IMR-90 (cell line): ENCODE results near the gene CDK5. TPM values are rescaled to one million over a fixed set of nuclear protein-coding genes. Genes with fewer than 3 reads are reported as not detected.

Experiments used
- ATAC-seq: fragments of 200-7000 bp; cut with Tn5 transposase; 2 replicates; pipeline ENCODE4 v1.9.1; 2020; ENCODE audit warnings: low read depth, mild to moderate bottlenecking, moderate library complexity
- BruUV-seq: library from RNA; stranded (reverse); fragments of 400-500 nt; replicated peaks from 2 replicates; lab custom pipeline; 2021; lab: Mats Ljungman, UMichigan
- CTCF ChIA-PET: fragments of 300-600 bp; formaldehyde crosslinking; extraction: SDS; loops from one replicate; lab custom pipeline; 2021; ENCODE audit warnings: antibody characterized with exemption; lab: Yijun Ruan, JAX
- POLR2A ChIA-PET: fragments of 300-600 bp; sonication (Branson Sonifier 250); formaldehyde crosslinking; loops from one replicate; lab custom pipeline; 2022; ENCODE audit warnings: antibody characterized with exemption; ENCODE audit not compliant: unreplicated experiment; lab: Charles Lee
- DNase-seq: peaks from one replicate; pipeline ENCODE4 v3.0.0; 2013
- H2AFZ ChIP-seq: replicated peaks from 2 replicates; pipeline ENCODE3; 2013; ENCODE audit warnings: low read length, mild to moderate bottlenecking; ENCODE audit not compliant: poor library complexity
- H2AK5ac ChIP-seq: 2 replicates; pipeline ENCODE4 v1.6.1; 2013; ENCODE audit warnings: low read depth, low read length, inconsistent platforms
- H2AK9ac ChIP-seq: replicated peaks from 2 replicates; pipeline ENCODE3; 2013; ENCODE audit warnings: mild to moderate bottlenecking, low read depth, low read length, moderate library complexity; ENCODE audit not compliant: poor library complexity
- H2BK120ac ChIP-seq: 2 replicates; pipeline ENCODE4 v1.6.1; 2013; ENCODE audit warnings: low read depth, low read length, inconsistent platforms
- H2BK15ac ChIP-seq: 3 replicates; pipeline ENCODE4 v1.6.1; 2013; ENCODE audit warnings: low read depth, low read length, inconsistent platforms
- H2BK20ac ChIP-seq: 2 replicates; pipeline ENCODE4 v1.6.1; 2013; ENCODE audit warnings: low read depth, mild to moderate bottlenecking, inconsistent platforms, low read length, moderate library complexity
- H2BK5ac ChIP-seq: 2 replicates; pipeline ENCODE4 v1.6.1; 2013; ENCODE audit warnings: mild to moderate bottlenecking, low read depth, low read length, inconsistent platforms; ENCODE audit not compliant: poor library complexity, severe bottlenecking
- H3K14ac ChIP-seq: replicated peaks from 2 replicates; pipeline ENCODE4 v1.6.1; 2013; ENCODE audit warnings: low read depth, low read length, inconsistent platforms
- H3K18ac ChIP-seq: 2 replicates; pipeline ENCODE4 v1.6.1; 2013; ENCODE audit warnings: low read depth, low read length, control low read depth
- H3K23ac ChIP-seq: 2 replicates; pipeline ENCODE4 v1.6.1; 2013; ENCODE audit warnings: low read depth, low read length, inconsistent platforms
- H3K27ac ChIP-seq: 2 replicates; pipeline ENCODE4 v1.5.1; 2013; ENCODE audit warnings: mild to moderate bottlenecking, control low read depth, low read length; ENCODE audit not compliant: insufficient read depth
- H3K27me3 ChIP-seq: 2 replicates; pipeline ENCODE4 v1.6.1; 2013; ENCODE audit warnings: low read length; ENCODE audit not compliant: control insufficient read depth, insufficient read depth
- H3K36me3 ChIP-seq: 2 replicates; pipeline ENCODE4 v1.6.1; 2013; ENCODE audit warnings: low read length, mixed read lengths; ENCODE audit not compliant: control insufficient read depth, insufficient read depth
- H3K4ac ChIP-seq: 2 replicates; pipeline ENCODE4 v1.6.1; 2013; ENCODE audit warnings: low read depth, low read length, inconsistent platforms
- H3K4me1 ChIP-seq: 2 replicates; pipeline ENCODE4 v1.6.1; 2013; ENCODE audit warnings: low read length, mixed read lengths; ENCODE audit not compliant: control insufficient read depth, insufficient read depth
- H3K4me2 ChIP-seq: 2 replicates; pipeline ENCODE4 v1.6.1; 2013; ENCODE audit warnings: low read depth, mild to moderate bottlenecking, control low read depth, low read length, moderate library complexity
- H3K4me3 ChIP-seq: 2 replicates; pipeline ENCODE4 v1.5.1; 2013; ENCODE audit warnings: low read depth, mild to moderate bottlenecking, control low read depth, low read length, moderate library complexity; ENCODE audit not compliant: insufficient read depth
- H3K56ac ChIP-seq: 2 replicates; pipeline ENCODE4 v1.6.1; 2013; ENCODE audit warnings: low read length, inconsistent platforms; ENCODE audit not compliant: insufficient read depth; ENCODE audit errors: extremely low read depth
- H3K79me1 ChIP-seq, 2 experiments: 2 replicates each; pipeline ENCODE4 v1.6.1; 2013; ENCODE audit warnings: low read length in 2 of 2, inconsistent platforms in 1 of 2, low read depth in 1 of 2
- H3K9ac ChIP-seq: 2 replicates; pipeline ENCODE4 v1.6.1; 2013; ENCODE audit warnings: low read depth, low read length, control low read depth
- H3K9me1 ChIP-seq: 2 replicates; pipeline ENCODE4 v1.6.1; 2013; ENCODE audit warnings: low read length, inconsistent platforms; ENCODE audit not compliant: insufficient read depth
- H3K9me3 ChIP-seq: 2 replicates; pipeline ENCODE4 v1.6.1; 2013; ENCODE audit warnings: low read length; ENCODE audit not compliant: control insufficient read depth, insufficient read depth
- H4K20me1 ChIP-seq: 2 replicates; pipeline ENCODE4 v1.6.1; 2013; ENCODE audit warnings: low read length, inconsistent platforms; ENCODE audit not compliant: insufficient read depth
- H4K5ac ChIP-seq: 2 replicates; pipeline ENCODE4 v1.6.1; 2013; ENCODE audit warnings: mild to moderate bottlenecking, low read depth, low read length, control low read depth
- H4K8ac ChIP-seq, 2 experiments: 2 replicates each; pipeline ENCODE4 v1.6.1; 2013; ENCODE audit warnings: low read depth in 2 of 2, low read length in 2 of 2, control low read depth in 1 of 2, inconsistent platforms in 1 of 2
- H4K91ac ChIP-seq: 2 replicates; pipeline ENCODE4 v1.6.1; 2013; ENCODE audit warnings: low read depth, low read length, inconsistent platforms; ENCODE audit not compliant: insufficient read depth
- BHLHE40 ChIP-seq: fragments of 150-350 bp; IDR thresholded peaks from 2 replicates; pipeline ENCODE4 v1.6.1; 2016; ENCODE audit warnings: mild to moderate bottlenecking, low read depth, low read length
- CTCF ChIP-seq: conservative IDR thresholded peaks from 2 replicates; pipeline ENCODE4 v1.5.1; 2012; ENCODE audit warnings: mild to moderate bottlenecking, low read depth, low read length, improper control_type of control experiment
- FOS ChIP-seq: fragments of 150-350 bp; IDR thresholded peaks from 2 replicates; pipeline ENCODE4 v1.6.1; 2016; ENCODE audit warnings: low read depth, low read length
- MAFK ChIP-seq: IDR thresholded peaks from 2 replicates; pipeline ENCODE4 v1.6.1; 2012; ENCODE audit warnings: low read depth, low read length, improper control_type of control experiment
- RFX5 ChIP-seq: IDR thresholded peaks from 2 replicates; pipeline ENCODE4 v1.8.0; 2012; ENCODE audit warnings: low read depth, mild to moderate bottlenecking, low read length, moderate library complexity
- WGBS, 2 experiments: methylation state at CpG; one replicate each; pipeline versions ENCODE4 v1.1.5 to v1.1.7; 2013; ENCODE audit warnings: missing lambda C conversion rate in 2 of 2; ENCODE audit not compliant: insufficient read length in 1 of 2; ENCODE audit errors: extremely low coverage in 2 of 2; 5-methylcytosine and 5-hydroxymethylcytosine counted together
- dilution Hi-C: fragments of 300-500 bp; cut with HindIII; formaldehyde crosslinking; loops from one replicate; pipeline ENCODE4 v1.14.3; 2018; ENCODE audit warnings: low sequenced_read_pairs; ENCODE audit not compliant: unreplicated experiment
- in situ Hi-C: fragments of 300-500 bp; cut with MboI; formaldehyde crosslinking; loops from 3 replicates; pipeline ENCODE4 v1.14.3; 2019; ENCODE audit warnings: low sequenced_read_pairs, inconsistent platforms, mixed read lengths
- intact Hi-C: fragments of 100-400 bp; cut with micrococcal nuclease; formaldehyde crosslinking; loops from 2 replicates; pipeline ENCODE4 v1.10.0; 2022
- polyA plus RNA-seq, 3 experiments: library from polyadenylated mRNA; depleted of rRNA; stranded (reverse); fragments of >200 nt; gene quantifications; 2 replicates each; pipeline ENCODE4 v1.2.3, GENCODE V29; 2012; ENCODE audit warnings: low replicate concordance in 1 of 3
- total RNA-seq: library from RNA; depleted of rRNA; stranded (reverse); fragments of >200 nt; gene quantifications from 2 replicates; pipeline ENCODE4 v1.2.3, GENCODE V29; 2012
- TF ChIP-seq, protein P1 (sequence below): fragments of 150-350 bp; IDR thresholded peaks from 2 replicates; pipeline ENCODE4 v1.6.1; 2016; ENCODE audit warnings: low read depth, mild to moderate bottlenecking, low read length, moderate library complexity, borderline replicate concordance

Gene CDK5
- total and polyA plus RNA-seq, 2 of the 4 experiments (the other 2 are of a cell fraction) = 22.4 to 34.8 TPM

- no peak overlapping the region for H3K14ac ChIP-seq
- no peak overlapping the region for H3K4ac ChIP-seq
- no TSS peak for BruUV-seq
- H2BK5ac ChIP-seq = no peak overlapping the region
- H3K18ac ChIP-seq = no peak overlapping the region
- no peak overlapping the region for H3K23ac ChIP-seq
- H4K8ac ChIP-seq = no peak overlapping the region
- H3K79me1 ChIP-seq = peaks cover 8 to 21% of the 10 kb centered on the region in 2 experiments
- H3K4me3 ChIP-seq = no peak overlapping the region
- H4K20me1 ChIP-seq = peaks cover 5% of the 10 kb centered on the region; the same call in 1 of the 2 replicates
- dilution Hi-C loops = no loop called here
- H3K36me3 ChIP-seq = no peaks in the 10 kb centered on the region
- no CpG with 5 or more reads among the region's 8 CpGs for WGBS, 2 experiments
- no peak for ATAC-seq
- intact Hi-C loops = no loop called here
- H3K4me1 ChIP-seq = peaks cover 11% of the 10 kb centered on the region
- no peak overlapping the region for H4K91ac ChIP-seq
- H3K9me1 ChIP-seq = peaks cover 7% of the 10 kb centered on the region; the same call in 1 of the 2 replicates
- H2BK20ac ChIP-seq = no peak overlapping the region
- H3K27me3 ChIP-seq = no peaks in the 10 kb centered on the region; the same call in 1 of the 2 replicates
- no peak overlapping the region for H2AFZ ChIP-seq
- H3K9ac ChIP-seq = no peak overlapping the region
- no peak overlapping the region for H2BK15ac ChIP-seq
- no peak for DNase-seq
- H2BK120ac ChIP-seq = no peak overlapping the region
- H3K56ac ChIP-seq = no peak overlapping the region
- no peak overlapping the region for H2AK5ac ChIP-seq
- ChIA-PET POLR2A (no interaction called here), CTCF (interaction anchor here (0.6 kb wide), 1 partner anchor 368 kb away, joined by 5 read pairs; no protein-coding TSS in a partner anchor)
- in situ Hi-C loops = no loop called here
- H4K5ac ChIP-seq = no peak overlapping the region
- H3K27ac ChIP-seq = no peak overlapping the region
- H2AK9ac ChIP-seq = no peak overlapping the region
- H3K9me3 ChIP-seq = no peaks in the 10 kb centered on the region
- TF ChIP-seq RFX5 (no peak), CTCF (no peak), MAFK (no peak), BHLHE40 (no peak), FOS (no peak)
- TF ChIP-seq, protein P1, sequence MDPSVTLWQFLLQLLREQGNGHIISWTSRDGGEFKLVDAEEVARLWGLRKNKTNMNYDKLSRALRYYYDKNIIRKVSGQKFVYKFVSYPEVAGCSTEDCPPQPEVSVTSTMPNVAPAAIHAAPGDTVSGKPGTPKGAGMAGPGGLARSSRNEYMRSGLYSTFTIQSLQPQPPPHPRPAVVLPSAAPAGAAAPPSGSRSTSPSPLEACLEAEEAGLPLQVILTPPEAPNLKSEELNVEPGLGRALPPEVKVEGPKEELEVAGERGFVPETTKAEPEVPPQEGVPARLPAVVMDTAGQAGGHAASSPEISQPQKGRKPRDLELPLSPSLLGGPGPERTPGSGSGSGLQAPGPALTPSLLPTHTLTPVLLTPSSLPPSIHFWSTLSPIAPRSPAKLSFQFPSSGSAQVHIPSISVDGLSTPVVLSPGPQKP = no peak
- no peak overlapping the region for H3K4me2 ChIP-seq
Observed at GRCh38 chr7:151053751-151054150, 3.9 kb downstream of the CDK5 start.
